ENCODE results near the gene CNTN1. TPM values are rescaled to one million over a fixed set of nuclear protein-coding genes. Genes with fewer than 3 reads are reported as not detected.

The CNTN1 gene
- total RNA-seq, 5 donors from 2014 or later (not counting 1 experiment from before 2014, with no cell fraction given), result not detected

DNA sequence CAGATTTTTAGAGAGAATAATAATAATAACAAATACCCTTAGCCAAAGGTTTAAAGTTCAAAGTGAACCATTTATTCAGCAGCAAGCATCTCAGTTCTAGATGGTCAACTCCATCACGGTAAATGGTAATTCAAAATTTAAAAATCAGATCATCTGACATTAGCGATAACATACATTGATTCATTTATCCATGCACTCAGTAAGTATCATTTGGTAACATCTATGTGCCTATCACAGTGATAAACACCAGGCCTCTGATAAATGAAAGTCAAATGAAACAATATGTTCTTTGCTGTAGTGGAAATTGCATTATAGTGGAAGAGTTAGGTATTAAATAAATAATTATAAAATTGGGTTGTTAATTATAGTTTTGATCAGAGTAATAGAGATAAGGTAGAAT lies 108.8 kb downstream of the CNTN1 start:
- CTCF ChIA-PET, result no interaction called here
- no CpG with 5 or more reads among the region's 2 CpGs for WGBS (ENCODE audit: insufficient coverage)
- POLR2A ChIA-PET, result no interaction called here
- H3K4me1 ChIP-seq (ENCODE audit: control insufficient read depth in 1 of 2, extremely low read depth in 1 of 2, insufficient read depth in 2 of 2, low read length in 2 of 2), result no peaks in the 10 kb centered on the region
- H3K9me3 ChIP-seq, result no peaks in the 10 kb centered on the region
- no peaks in the 10 kb centered on the region for H3K4me1 Mint-ChIP-seq
- no peak overlapping the region for H3K27ac Mint-ChIP-seq
- H3K27me3 ChIP-seq (replicated peaks in 1 of 2; ENCODE audit: control insufficient read depth in 2 of 2, extremely low read depth in 1 of 2, insufficient read depth in 2 of 2, low read length in 1 of 2), result no peaks in the 10 kb centered on the region
- H3K9me3 Mint-ChIP-seq, result peaks cover 0 to 12% (median 9%) of the 10 kb centered on the region in 3 donors
- no peak overlapping the region for H3K4me3 Mint-ChIP-seq
- H3K36me3 ChIP-seq (ENCODE audit: control insufficient read depth in 2 of 2, extremely low read depth in 1 of 2, insufficient read depth in 1 of 2, low read length in 1 of 2), result no peaks in the 10 kb centered on the region
- H3K27me3 Mint-ChIP-seq, result no peaks in the 10 kb centered on the region
- H3K4me3 ChIP-seq (ENCODE audit: control insufficient read depth in 1 of 2, extremely low read depth in 1 of 2, low read length in 1 of 2), result no peak overlapping the region
- ATAC-seq (replicated peaks in 1 of 4) (no peak), DNase-seq (no peak)
- H3K36me3 Mint-ChIP-seq, result no peaks in the 10 kb centered on the region
- no peak overlapping the region for H3K27ac ChIP-seq (ENCODE audit: low read length)

DNA sequence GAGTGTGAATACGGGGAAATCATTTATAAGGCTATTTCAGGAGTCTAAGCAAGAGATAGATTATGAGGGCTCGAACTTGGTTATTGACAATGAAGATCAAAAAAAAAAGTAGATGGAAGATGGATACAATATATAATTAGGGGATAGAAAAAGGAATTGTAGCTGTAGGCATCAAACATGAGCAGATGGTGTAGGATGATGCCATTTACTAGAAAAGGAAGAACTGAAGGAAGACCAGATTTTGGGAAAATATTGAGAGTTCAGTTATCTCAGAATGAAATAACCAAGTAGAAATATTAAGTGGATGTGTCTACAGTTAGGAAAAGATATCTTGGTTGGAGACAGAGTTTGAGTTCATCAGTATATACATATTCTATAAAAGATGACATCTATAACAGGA lies 109.6 kb downstream of the CNTN1 start:
- CTCF ChIA-PET, result no interaction called here
- Mint-ChIP-seq H3K4me3 (no peak overlapping the region), H3K4me1 (no peaks in the 10 kb centered on the region), H3K36me3 (no peaks in the 10 kb centered on the region), H3K27ac (no peak overlapping the region), H3K9me3 (peaks cover 0 to 13% (median 12%) of the 10 kb centered on the region in 3 donors), H3K27me3 (no peaks in the 10 kb centered on the region)
- Histone ChIP-seq H3K4me3 (ENCODE audit: control insufficient read depth in 1 of 2, extremely low read depth in 1 of 2, low read length in 1 of 2) (no peak overlapping the region), H3K4me1 (ENCODE audit: control insufficient read depth in 1 of 2, extremely low read depth in 1 of 2, insufficient read depth in 2 of 2, low read length in 2 of 2) (no peaks in the 10 kb centered on the region), H3K36me3 (ENCODE audit: control insufficient read depth in 2 of 2, extremely low read depth in 1 of 2, insufficient read depth in 1 of 2, low read length in 1 of 2) (no peaks in the 10 kb centered on the region), H3K9me3 (no peaks in the 10 kb centered on the region), H3K27ac (ENCODE audit: low read length) (no peak overlapping the region), H3K27me3 (replicated peaks in 1 of 2; ENCODE audit: control insufficient read depth in 2 of 2, extremely low read depth in 1 of 2, insufficient read depth in 2 of 2, low read length in 1 of 2) (no peaks in the 10 kb centered on the region)
- DNase-seq (no peak), ATAC-seq (replicated peaks in 1 of 4) (no peak)
- 72% methylated on average over 2 of the region's 2 CpGs for WGBS (ENCODE audit: insufficient coverage)
- POLR2A ChIA-PET, result no interaction called here

DNA sequence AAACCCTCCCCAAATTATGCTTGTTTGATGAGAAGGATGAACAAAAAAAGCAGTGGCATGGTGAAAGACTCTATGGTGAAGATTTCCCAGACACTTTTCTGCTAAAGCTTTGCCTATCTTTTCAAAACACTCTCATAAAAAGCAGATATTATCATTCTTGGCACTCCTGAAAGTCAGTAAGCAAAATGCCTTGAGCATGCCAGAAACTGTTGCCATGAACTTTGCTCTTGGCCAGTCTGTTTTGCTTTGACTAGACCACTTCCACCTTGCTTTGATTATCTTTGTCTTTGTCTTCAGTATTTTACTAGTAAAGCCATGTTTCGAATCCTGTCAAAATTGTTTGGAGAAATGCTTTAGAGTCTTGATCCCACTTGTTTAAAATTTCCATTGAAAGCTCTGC lies 110.4 kb downstream of the CNTN1 start:
- Mint-ChIP-seq H3K4me1 (no peaks in the 10 kb centered on the region), H3K9me3 (peaks cover 0 to 13% (median 9%) of the 10 kb centered on the region in 3 donors), H3K27me3 (no peaks in the 10 kb centered on the region), H3K4me3 (no peak overlapping the region), H3K36me3 (no peaks in the 10 kb centered on the region), H3K27ac (no peak overlapping the region)
- ATAC-seq (replicated peaks in 1 of 4), result no peak
- Histone ChIP-seq H3K4me1 (ENCODE audit: control insufficient read depth in 1 of 2, extremely low read depth in 1 of 2, insufficient read depth in 2 of 2, low read length in 2 of 2) (no peaks in the 10 kb centered on the region), H3K9me3 (no peaks in the 10 kb centered on the region), H3K27me3 (replicated peaks in 1 of 2; ENCODE audit: control insufficient read depth in 2 of 2, extremely low read depth in 1 of 2, insufficient read depth in 2 of 2, low read length in 1 of 2) (no peaks in the 10 kb centered on the region), H3K36me3 (ENCODE audit: control insufficient read depth in 2 of 2, extremely low read depth in 1 of 2, insufficient read depth in 1 of 2, low read length in 1 of 2) (no peaks in the 10 kb centered on the region), H3K4me3 (ENCODE audit: control insufficient read depth in 1 of 2, extremely low read depth in 1 of 2, low read length in 1 of 2) (no peak overlapping the region), H3K27ac (ENCODE audit: low read length) (no peak overlapping the region)
- no peak for DNase-seq
- ChIA-PET CTCF (no interaction called here), POLR2A (no interaction called here)
- WGBS (ENCODE audit: insufficient coverage), result 60% methylated on average over 1 of the region's 1 CpG

DNA sequence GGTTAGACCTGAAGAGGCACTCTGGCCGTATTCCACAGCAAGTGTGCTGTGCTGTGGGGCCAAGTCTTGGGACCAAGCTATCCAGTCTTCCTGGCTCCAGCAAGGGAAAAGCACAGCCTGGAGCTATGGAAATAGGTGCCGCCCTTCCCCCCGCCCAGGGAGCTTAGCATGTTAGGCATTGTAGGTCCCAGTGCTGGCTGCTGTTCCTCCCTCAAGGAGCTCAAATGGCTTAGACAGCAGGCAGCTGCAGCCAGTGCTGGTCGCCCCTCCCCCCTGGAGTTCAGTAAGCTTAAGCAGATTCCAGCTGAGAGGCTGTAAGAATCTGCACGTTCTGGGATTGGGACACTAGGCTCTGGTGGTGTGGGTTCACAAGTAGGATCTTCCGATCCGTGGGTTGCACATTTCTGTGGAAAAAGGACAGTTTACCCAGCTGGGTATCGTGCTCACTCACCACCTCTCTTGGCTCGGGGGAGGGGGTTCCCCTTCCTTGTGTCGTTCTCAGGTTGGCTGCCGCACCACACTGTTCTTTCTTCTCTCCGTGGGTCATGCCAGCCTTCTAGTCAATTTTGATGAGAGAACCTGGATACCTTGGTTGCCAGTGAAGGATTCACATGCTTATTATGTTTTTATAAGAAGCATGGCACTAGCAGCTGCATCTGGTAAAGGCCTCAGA lies 127.3 kb downstream of the CNTN1 start:
- no peaks in the 10 kb centered on the region for H3K4me1 Mint-ChIP-seq
- POLR2A ChIA-PET, result no interaction called here
- H3K4me3 Mint-ChIP-seq, result no peak overlapping the region
- H3K36me3 Mint-ChIP-seq, result no peaks in the 10 kb centered on the region
- ATAC-seq (replicated peaks in 1 of 4), result no peak
- no peak overlapping the region for H3K27ac Mint-ChIP-seq
- no peaks in the 10 kb centered on the region for H3K36me3 ChIP-seq (ENCODE audit: control insufficient read depth in 2 of 2, extremely low read depth in 1 of 2, insufficient read depth in 1 of 2, low read length in 1 of 2)
- no peak overlapping the region for H3K27ac ChIP-seq (ENCODE audit: low read length)
- 88% methylated on average over 8 of the region's 12 CpGs for WGBS (ENCODE audit: insufficient coverage)
- CTCF ChIA-PET, result no interaction called here
- H3K9me3 ChIP-seq, result no peaks in the 10 kb centered on the region
- no peak overlapping the region for H3K4me3 ChIP-seq (ENCODE audit: control insufficient read depth in 1 of 2, extremely low read depth in 1 of 2, low read length in 1 of 2)
- no peaks in the 10 kb centered on the region for H3K27me3 Mint-ChIP-seq
- H3K27me3 ChIP-seq (replicated peaks in 1 of 2; ENCODE audit: control insufficient read depth in 2 of 2, extremely low read depth in 1 of 2, insufficient read depth in 2 of 2, low read length in 1 of 2), result no peaks in the 10 kb centered on the region
- no peaks in the 10 kb centered on the region for H3K4me1 ChIP-seq (ENCODE audit: control insufficient read depth in 1 of 2, extremely low read depth in 1 of 2, insufficient read depth in 2 of 2, low read length in 2 of 2)
- peaks cover 5 to 17% (median 15%) of the 10 kb centered on the region in 3 donors for H3K9me3 Mint-ChIP-seq
- no peak for DNase-seq

DNA sequence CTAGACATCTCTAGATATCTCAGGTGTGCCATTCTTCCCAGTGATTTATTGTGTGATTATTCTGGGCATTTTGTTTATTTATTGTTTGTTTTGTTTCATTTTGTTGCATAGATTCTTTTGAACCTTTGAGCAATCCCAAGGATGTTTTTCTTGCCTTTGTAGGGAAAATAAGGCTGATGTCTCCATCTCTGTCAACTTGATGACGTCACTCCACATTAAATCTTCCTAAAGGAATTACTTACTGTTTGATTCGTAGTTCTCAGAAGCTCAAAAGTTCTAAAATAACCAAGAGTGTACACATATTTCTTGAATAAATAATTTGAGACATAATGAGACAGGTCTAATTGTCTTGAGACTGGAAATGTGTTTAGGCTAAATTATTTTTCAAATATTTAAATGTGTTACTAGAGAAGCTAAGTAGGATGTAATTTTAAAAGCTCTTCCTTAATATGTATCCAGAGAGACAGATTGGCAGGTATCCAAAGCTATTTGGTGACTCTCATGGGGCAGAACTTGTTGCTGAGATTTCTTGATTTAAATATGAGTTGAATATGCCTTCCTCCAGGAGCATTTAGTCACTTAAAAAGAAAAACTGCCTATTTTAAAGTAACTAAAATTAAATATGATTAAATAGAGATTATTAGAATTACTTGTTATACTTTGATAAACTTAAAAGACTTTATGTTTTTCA lies 128.7 kb downstream of the CNTN1 start:
- Histone ChIP-seq H3K9me3 (no peaks in the 10 kb centered on the region), H3K27me3 (replicated peaks in 1 of 2; ENCODE audit: control insufficient read depth in 2 of 2, extremely low read depth in 1 of 2, insufficient read depth in 2 of 2, low read length in 1 of 2) (no peaks in the 10 kb centered on the region), H3K27ac (ENCODE audit: low read length) (no peak overlapping the region), H3K4me3 (ENCODE audit: control insufficient read depth in 1 of 2, extremely low read depth in 1 of 2, low read length in 1 of 2) (no peak overlapping the region), H3K36me3 (ENCODE audit: control insufficient read depth in 2 of 2, extremely low read depth in 1 of 2, insufficient read depth in 1 of 2, low read length in 1 of 2) (no peaks in the 10 kb centered on the region), H3K4me1 (ENCODE audit: control insufficient read depth in 1 of 2, extremely low read depth in 1 of 2, insufficient read depth in 2 of 2, low read length in 2 of 2) (no peaks in the 10 kb centered on the region)
- Mint-ChIP-seq H3K36me3 (no peaks in the 10 kb centered on the region), H3K27me3 (no peaks in the 10 kb centered on the region), H3K9me3 (peaks cover 5 to 17% (median 12%) of the 10 kb centered on the region in 3 donors), H3K4me1 (no peaks in the 10 kb centered on the region), H3K27ac (no peak overlapping the region), H3K4me3 (no peak overlapping the region)
- WGBS (ENCODE audit: insufficient coverage), result no CpG with 5 or more reads among the region's 2 CpGs
- ATAC-seq (replicated peaks in 1 of 4), result no peak
- no peak for DNase-seq
- POLR2A ChIA-PET, result no interaction called here
- CTCF ChIA-PET, result no interaction called here

DNA sequence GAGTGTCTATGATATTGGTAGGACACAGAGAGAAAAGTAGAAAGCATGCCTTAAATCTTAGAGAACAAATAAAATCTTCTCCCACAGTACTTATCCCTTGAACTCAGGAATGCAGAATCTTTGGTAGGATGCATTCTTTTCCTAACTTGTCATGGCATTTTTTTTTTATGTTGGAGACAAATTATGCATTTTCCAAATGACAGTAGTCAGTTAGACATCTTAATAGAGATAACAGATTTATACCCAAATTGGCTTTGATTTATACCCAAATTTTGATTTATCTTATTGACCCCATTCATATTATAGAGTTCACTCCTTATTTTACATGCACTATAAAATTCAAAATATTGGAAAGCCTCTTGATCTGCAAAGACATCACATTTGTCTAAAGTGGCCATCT lies 132.9 kb downstream of the CNTN1 start:
- H3K27me3 ChIP-seq (replicated peaks in 1 of 2; ENCODE audit: control insufficient read depth in 2 of 2, extremely low read depth in 1 of 2, insufficient read depth in 2 of 2, low read length in 1 of 2), result no peaks in the 10 kb centered on the region
- Mint-ChIP-seq H3K27me3 (no peaks in the 10 kb centered on the region), H3K4me1 (no peaks in the 10 kb centered on the region), H3K27ac (no peak overlapping the region), H3K4me3 (no peak overlapping the region), H3K9me3 (peaks cover 0 to 4% (median 0%) of the 10 kb centered on the region in 3 donors), H3K36me3 (no peaks in the 10 kb centered on the region)
- H3K4me3 ChIP-seq (ENCODE audit: control insufficient read depth in 1 of 2, extremely low read depth in 1 of 2, low read length in 1 of 2), result no peak overlapping the region
- ChIA-PET CTCF (no interaction called here), POLR2A (no interaction called here)
- no peak for DNase-seq
- H3K9me3 ChIP-seq, result no peaks in the 10 kb centered on the region
- H3K27ac ChIP-seq (ENCODE audit: low read length), result no peak overlapping the region
- no peaks in the 10 kb centered on the region for H3K4me1 ChIP-seq (ENCODE audit: control insufficient read depth in 1 of 2, extremely low read depth in 1 of 2, insufficient read depth in 2 of 2, low read length in 2 of 2)
- ATAC-seq (replicated peaks in 1 of 4), result no peak
- H3K36me3 ChIP-seq (ENCODE audit: control insufficient read depth in 2 of 2, extremely low read depth in 1 of 2, insufficient read depth in 1 of 2, low read length in 1 of 2), result no peaks in the 10 kb centered on the region

Measured in T-cell (primary cell).